WTC11 (cell line): ENCODE results near the gene NEK4. TPM values are rescaled to one million over a fixed set of nuclear protein-coding genes. Genes with fewer than 3 reads are reported as not detected.

ENCODE experiments used
- ATF1 ChIP-seq: sonication (generic); formaldehyde crosslinking; IDR thresholded peaks from 2 replicates; pipeline ENCODE4 v1.8.1; 2023; ENCODE audit warnings: mild to moderate bottlenecking, moderate library complexity, missing genetic modification reagents
- CBFB ChIP-seq: sonication (generic); formaldehyde crosslinking; IDR thresholded peaks from 2 replicates; pipeline ENCODE4 v1.8.1; 2022; ENCODE audit warnings: mild to moderate bottlenecking, low read depth, missing genetic modification reagents
- CREM ChIP-seq: sonication (generic); formaldehyde crosslinking; IDR thresholded peaks from 2 replicates; pipeline ENCODE4 v1.8.1; 2022; ENCODE audit warnings: mild to moderate bottlenecking, missing genetic modification reagents, moderate library complexity
- ELF4 ChIP-seq: sonication (generic); formaldehyde crosslinking; IDR thresholded peaks from 2 replicates; pipeline ENCODE4 v1.8.1; 2022; ENCODE audit warnings: low read depth, mild to moderate bottlenecking, moderate library complexity, missing genetic modification reagents
- ETV6 ChIP-seq: sonication (generic); formaldehyde crosslinking; IDR thresholded peaks from 2 replicates; pipeline ENCODE4 v1.8.1; 2022; ENCODE audit warnings: mild to moderate bottlenecking, missing genetic modification reagents
- FOXJ3 ChIP-seq: sonication (generic); formaldehyde crosslinking; IDR thresholded peaks from 2 replicates; pipeline ENCODE4 v1.9.0; 2021; ENCODE audit warnings: missing genetic modification reagents, mild to moderate bottlenecking, borderline replicate concordance
- FOXK1 ChIP-seq: sonication (generic); formaldehyde crosslinking; IDR thresholded peaks from 2 replicates; pipeline ENCODE4 v1.8.0; 2022; ENCODE audit warnings: mild to moderate bottlenecking, moderate library complexity, missing genetic modification reagents
- GABPB1 ChIP-seq: sonication (generic); formaldehyde crosslinking; IDR thresholded peaks from 2 replicates; pipeline ENCODE4 v1.8.1; 2023; ENCODE audit warnings: mild to moderate bottlenecking, missing genetic modification reagents
- HMGA2 ChIP-seq: fragments of 250-450 bp; sonication (Bioruptor Pico); IDR thresholded peaks from 2 replicates; pipeline ENCODE4 v1.4.0; 2021; ENCODE audit warnings: mild to moderate bottlenecking, moderate library complexity
- MYBL2 ChIP-seq: sonication (generic); formaldehyde crosslinking; IDR thresholded peaks from 2 replicates; pipeline ENCODE4 v1.8.1; 2023; ENCODE audit warnings: mild to moderate bottlenecking, moderate library complexity, missing genetic modification reagents
- NFE2L1 ChIP-seq: sonication (generic); formaldehyde crosslinking; IDR thresholded peaks from 2 replicates; pipeline ENCODE4 v1.8.1; 2023; ENCODE audit warnings: missing genetic modification reagents
- NFYB ChIP-seq: sonication (generic); formaldehyde crosslinking; conservative IDR thresholded peaks from 2 replicates; pipeline ENCODE4 v1.8.0; 2022; ENCODE audit warnings: low read depth, missing genetic modification reagents
- NR1H2 ChIP-seq: sonication (generic); formaldehyde crosslinking; IDR thresholded peaks from 2 replicates; pipeline ENCODE4 v1.9.0; 2021; ENCODE audit warnings: mild to moderate bottlenecking, moderate library complexity, missing genetic modification reagents
- NR2C2 ChIP-seq: sonication (generic); formaldehyde crosslinking; IDR thresholded peaks from 2 replicates; pipeline ENCODE4 v1.8.0; 2022; ENCODE audit warnings: mild to moderate bottlenecking, missing genetic modification reagents
- SMAD3 ChIP-seq: sonication (generic); formaldehyde crosslinking; IDR thresholded peaks from 2 replicates; pipeline ENCODE4 v1.8.0; 2022; ENCODE audit warnings: missing genetic modification reagents, mild to moderate bottlenecking, borderline replicate concordance
- SOX15 ChIP-seq: fragments of 250-450 bp; sonication (Bioruptor Pico); IDR thresholded peaks from 2 replicates; pipeline ENCODE4 v1.9.0; 2021; ENCODE audit warnings: mild to moderate bottlenecking
- TP53 ChIP-seq: sonication (generic); formaldehyde crosslinking; IDR thresholded peaks from 2 replicates; pipeline ENCODE4 v1.8.1; 2023; ENCODE audit warnings: mild to moderate bottlenecking, missing genetic modification reagents
- ZBTB21 ChIP-seq: sonication (generic); formaldehyde crosslinking; IDR thresholded peaks from 2 replicates; pipeline ENCODE4 v1.8.1; 2023; ENCODE audit warnings: mild to moderate bottlenecking, missing genetic modification reagents, borderline replicate concordance
- ZNF219 ChIP-seq: sonication (generic); formaldehyde crosslinking; IDR thresholded peaks from 2 replicates; pipeline ENCODE4 v1.8.0; 2023; ENCODE audit warnings: missing genetic modification reagents, mild to moderate bottlenecking, borderline replicate concordance
- ZNF416 ChIP-seq: fragments of 250-450 bp; sonication (Bioruptor Pico); IDR thresholded peaks from 2 replicates; pipeline ENCODE4 v1.9.0; 2021; ENCODE audit warnings: mild to moderate bottlenecking, inconsistent platforms
- total RNA-seq: library from RNA; stranded (reverse); gene quantifications from 3 replicates; pipeline ENCODE4 v1.2.3, GENCODE V29; 2021
- TF ChIP-seq, protein P1 (sequence below): sonication (generic); formaldehyde crosslinking; IDR thresholded peaks from 2 replicates; pipeline ENCODE4 v1.8.1; 2023; ENCODE audit warnings: mild to moderate bottlenecking, missing genetic modification reagents, borderline replicate concordance
- TF ChIP-seq, protein P2 (sequence below): sonication (generic); formaldehyde crosslinking; IDR thresholded peaks from 2 replicates; pipeline ENCODE4 v1.8.0; 2022; ENCODE audit warnings: mild to moderate bottlenecking, missing genetic modification reagents
- TF ChIP-seq, protein P3 (sequence below): sonication (generic); formaldehyde crosslinking; IDR thresholded peaks from 2 replicates; pipeline ENCODE4 v1.8.1; 2022; ENCODE audit warnings: low read depth, mild to moderate bottlenecking, moderate library complexity, missing genetic modification reagents, borderline replicate concordance
- TF ChIP-seq, protein P4 (sequence below): sonication (generic); formaldehyde crosslinking; IDR thresholded peaks from 2 replicates; pipeline ENCODE4 v1.8.1; 2023; ENCODE audit warnings: mild to moderate bottlenecking, missing genetic modification reagents, moderate library complexity
- TF ChIP-seq, protein P5 (sequence below): sonication (generic); formaldehyde crosslinking; conservative IDR thresholded peaks from 2 replicates; pipeline ENCODE4 v1.8.1; 2023; ENCODE audit warnings: mild to moderate bottlenecking, low read depth, missing genetic modification reagents, moderate library complexity
- TF ChIP-seq, protein P6 (sequence below): sonication (generic); formaldehyde crosslinking; conservative IDR thresholded peaks from 2 replicates; pipeline ENCODE4 v1.8.1; 2022; ENCODE audit warnings: mild to moderate bottlenecking, missing genetic modification reagents
- TF ChIP-seq, protein P7 (sequence below): sonication (generic); formaldehyde crosslinking; IDR thresholded peaks from 2 replicates; pipeline ENCODE4 v1.8.1; 2022; ENCODE audit warnings: mild to moderate bottlenecking, missing genetic modification reagents, moderate library complexity, borderline replicate concordance

Gene NEK4
- total RNA-seq, 1 experiment from 2014 or later: 31.4 TPM

DNA sequence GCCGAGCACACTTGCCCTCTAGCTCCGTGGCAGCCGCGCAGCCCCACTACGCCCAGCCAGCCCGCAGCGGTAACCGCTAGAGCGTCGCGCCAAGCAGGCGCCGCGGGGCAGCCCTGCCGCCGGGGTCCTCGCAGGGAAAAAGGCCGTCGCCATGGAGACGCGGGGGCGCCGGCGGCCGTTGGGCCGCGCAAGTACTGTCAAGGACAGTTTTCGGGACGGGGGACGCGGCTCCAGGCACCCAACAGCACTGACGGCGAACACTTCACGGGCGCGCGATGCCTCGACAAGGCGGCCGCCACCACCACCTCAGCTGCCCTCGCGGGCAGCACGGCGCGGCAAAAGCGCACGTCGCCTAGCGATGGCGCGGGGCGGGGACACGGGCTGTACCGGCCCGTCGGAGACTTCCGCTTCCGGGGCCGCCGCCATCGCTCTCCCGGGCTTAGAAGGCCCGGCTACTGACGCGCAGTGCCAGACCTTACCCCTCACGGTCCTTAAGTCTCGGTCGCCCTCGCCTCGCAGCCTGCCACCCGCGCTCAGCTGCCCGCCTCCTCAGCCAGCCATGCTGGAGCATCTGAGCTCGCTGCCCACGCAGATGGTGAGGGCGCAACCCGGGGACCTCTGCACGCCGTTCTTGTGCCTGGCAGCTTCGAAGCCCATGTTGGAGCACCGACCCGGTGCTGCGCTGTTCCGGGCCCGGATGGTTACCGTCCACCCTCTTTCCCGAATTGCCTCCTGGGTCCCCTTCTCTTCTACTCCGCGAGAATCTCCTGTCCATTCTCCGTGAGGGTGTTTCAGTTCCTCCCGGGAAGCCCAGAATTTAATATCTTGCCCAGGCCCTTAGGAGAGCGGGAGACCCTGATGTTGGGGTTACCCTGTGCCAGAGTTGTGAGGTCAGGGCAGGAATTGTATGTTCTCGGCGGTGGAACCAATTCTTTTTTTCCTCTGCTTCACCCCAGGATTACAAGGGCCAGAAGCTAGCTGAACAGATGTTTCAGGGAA, 64.8 kb downstream of the NEK4 start, which contains the start of the genes GLT8D1 and SPCS1 (continued):
- TF ChIP-seq, protein P1, sequence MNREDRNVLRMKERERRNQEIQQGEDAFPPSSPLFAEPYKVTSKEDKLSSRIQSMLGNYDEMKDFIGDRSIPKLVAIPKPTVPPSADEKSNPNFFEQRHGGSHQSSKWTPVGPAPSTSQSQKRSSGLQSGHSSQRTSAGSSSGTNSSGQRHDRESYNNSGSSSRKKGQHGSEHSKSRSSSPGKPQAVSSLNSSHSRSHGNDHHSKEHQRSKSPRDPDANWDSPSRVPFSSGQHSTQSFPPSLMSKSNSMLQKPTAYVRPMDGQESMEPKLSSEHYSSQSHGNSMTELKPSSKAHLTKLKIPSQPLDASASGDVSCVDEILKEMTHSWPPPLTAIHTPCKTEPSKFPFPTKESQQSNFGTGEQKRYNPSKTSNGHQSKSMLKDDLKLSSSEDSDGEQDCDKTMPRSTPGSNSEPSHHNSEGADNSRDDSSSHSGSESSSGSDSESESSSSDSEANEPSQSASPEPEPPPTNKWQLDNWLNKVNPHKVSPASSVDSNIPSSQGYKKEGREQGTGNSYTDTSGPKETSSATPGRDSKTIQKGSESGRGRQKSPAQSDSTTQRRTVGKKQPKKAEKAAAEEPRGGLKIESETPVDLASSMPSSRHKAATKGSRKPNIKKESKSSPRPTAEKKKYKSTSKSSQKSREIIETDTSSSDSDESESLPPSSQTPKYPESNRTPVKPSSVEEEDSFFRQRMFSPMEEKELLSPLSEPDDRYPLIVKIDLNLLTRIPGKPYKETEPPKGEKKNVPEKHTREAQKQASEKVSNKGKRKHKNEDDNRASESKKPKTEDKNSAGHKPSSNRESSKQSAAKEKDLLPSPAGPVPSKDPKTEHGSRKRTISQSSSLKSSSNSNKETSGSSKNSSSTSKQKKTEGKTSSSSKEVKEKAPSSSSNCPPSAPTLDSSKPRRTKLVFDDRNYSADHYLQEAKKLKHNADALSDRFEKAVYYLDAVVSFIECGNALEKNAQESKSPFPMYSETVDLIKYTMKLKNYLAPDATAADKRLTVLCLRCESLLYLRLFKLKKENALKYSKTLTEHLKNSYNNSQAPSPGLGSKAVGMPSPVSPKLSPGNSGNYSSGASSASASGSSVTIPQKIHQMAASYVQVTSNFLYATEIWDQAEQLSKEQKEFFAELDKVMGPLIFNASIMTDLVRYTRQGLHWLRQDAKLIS (CRISPR knock-in tag): 0 out of 2 replicates have a peak, but pooled peaks have one; percentile 30
- TF ChIP-seq ELF4 (CRISPR knock-in tag) (no peak), SMAD3 (CRISPR knock-in tag) (peak; percentile 46; the same call in 1 of the 2 replicates), FOXK1 (CRISPR knock-in tag) (peak; percentile 73; the same call in 1 of the 2 replicates), GABPB1 (CRISPR knock-in tag) (peak; percentile 70; the same call in 1 of the 2 replicates), ZBTB21 (0 out of 2 replicates have a peak, but pooled peaks have one; percentile 55), NFYB (CRISPR knock-in tag) (0 out of 2 replicates have a peak, but pooled peaks have one; percentile 2), CREM (CRISPR knock-in tag) (peak; percentile 82), NFE2L1 (CRISPR knock-in tag) (0 out of 2 replicates have a peak, but pooled peaks have one; percentile 66), ATF1 (CRISPR knock-in tag) (peak; percentile 82; the same call in 1 of the 2 replicates), MYBL2 (CRISPR knock-in tag) (peak; percentile 83; the same call in 1 of the 2 replicates), ZNF416 (CRISPR knock-in tag) (no peak), HMGA2 (CRISPR knock-in tag) (no peak), ZNF219 (peak; percentile 42; the same call in 1 of the 2 replicates), TP53 (CRISPR knock-in tag) (no peak), CBFB (CRISPR knock-in tag) (peak; percentile 49; the same call in 1 of the 2 replicates), FOXJ3 (no peak), NR1H2 (no peak), NR2C2 (CRISPR knock-in tag) (peak; percentile 70), ETV6 (CRISPR knock-in tag) (0 out of 2 replicates have a peak, but pooled peaks have one; percentile 10), SOX15 (CRISPR knock-in tag) (no peak)
- TF ChIP-seq, protein P2, sequence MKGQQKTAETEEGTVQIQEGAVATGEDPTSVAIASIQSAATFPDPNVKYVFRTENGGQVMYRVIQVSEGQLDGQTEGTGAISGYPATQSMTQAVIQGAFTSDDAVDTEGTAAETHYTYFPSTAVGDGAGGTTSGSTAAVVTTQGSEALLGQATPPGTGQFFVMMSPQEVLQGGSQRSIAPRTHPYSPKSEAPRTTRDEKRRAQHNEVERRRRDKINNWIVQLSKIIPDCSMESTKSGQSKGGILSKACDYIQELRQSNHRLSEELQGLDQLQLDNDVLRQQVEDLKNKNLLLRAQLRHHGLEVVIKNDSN (CRISPR knock-in tag): peak; percentile 43; the same call in 1 of the 2 replicates
- TF ChIP-seq, protein P3, sequence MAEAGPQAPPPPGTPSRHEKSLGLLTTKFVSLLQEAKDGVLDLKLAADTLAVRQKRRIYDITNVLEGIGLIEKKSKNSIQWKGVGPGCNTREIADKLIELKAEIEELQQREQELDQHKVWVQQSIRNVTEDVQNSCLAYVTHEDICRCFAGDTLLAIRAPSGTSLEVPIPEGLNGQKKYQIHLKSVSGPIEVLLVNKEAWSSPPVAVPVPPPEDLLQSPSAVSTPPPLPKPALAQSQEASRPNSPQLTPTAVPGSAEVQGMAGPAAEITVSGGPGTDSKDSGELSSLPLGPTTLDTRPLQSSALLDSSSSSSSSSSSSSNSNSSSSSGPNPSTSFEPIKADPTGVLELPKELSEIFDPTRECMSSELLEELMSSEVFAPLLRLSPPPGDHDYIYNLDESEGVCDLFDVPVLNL: no peak; the same call in none of the 2 replicates
- TF ChIP-seq, protein P4, sequence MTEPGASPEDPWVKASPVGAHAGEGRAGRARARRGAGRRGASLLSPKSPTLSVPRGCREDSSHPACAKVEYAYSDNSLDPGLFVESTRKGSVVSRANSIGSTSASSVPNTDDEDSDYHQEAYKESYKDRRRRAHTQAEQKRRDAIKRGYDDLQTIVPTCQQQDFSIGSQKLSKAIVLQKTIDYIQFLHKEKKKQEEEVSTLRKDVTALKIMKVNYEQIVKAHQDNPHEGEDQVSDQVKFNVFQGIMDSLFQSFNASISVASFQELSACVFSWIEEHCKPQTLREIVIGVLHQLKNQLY (CRISPR knock-in tag): no peak
- TF ChIP-seq, protein P5, sequence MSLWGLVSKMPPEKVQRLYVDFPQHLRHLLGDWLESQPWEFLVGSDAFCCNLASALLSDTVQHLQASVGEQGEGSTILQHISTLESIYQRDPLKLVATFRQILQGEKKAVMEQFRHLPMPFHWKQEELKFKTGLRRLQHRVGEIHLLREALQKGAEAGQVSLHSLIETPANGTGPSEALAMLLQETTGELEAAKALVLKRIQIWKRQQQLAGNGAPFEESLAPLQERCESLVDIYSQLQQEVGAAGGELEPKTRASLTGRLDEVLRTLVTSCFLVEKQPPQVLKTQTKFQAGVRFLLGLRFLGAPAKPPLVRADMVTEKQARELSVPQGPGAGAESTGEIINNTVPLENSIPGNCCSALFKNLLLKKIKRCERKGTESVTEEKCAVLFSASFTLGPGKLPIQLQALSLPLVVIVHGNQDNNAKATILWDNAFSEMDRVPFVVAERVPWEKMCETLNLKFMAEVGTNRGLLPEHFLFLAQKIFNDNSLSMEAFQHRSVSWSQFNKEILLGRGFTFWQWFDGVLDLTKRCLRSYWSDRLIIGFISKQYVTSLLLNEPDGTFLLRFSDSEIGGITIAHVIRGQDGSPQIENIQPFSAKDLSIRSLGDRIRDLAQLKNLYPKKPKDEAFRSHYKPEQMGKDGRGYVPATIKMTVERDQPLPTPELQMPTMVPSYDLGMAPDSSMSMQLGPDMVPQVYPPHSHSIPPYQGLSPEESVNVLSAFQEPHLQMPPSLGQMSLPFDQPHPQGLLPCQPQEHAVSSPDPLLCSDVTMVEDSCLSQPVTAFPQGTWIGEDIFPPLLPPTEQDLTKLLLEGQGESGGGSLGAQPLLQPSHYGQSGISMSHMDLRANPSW (CRISPR knock-in tag): no peak
- TF ChIP-seq, protein P6, sequence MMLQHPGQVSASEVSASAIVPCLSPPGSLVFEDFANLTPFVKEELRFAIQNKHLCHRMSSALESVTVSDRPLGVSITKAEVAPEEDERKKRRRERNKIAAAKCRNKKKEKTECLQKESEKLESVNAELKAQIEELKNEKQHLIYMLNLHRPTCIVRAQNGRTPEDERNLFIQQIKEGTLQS (CRISPR knock-in tag): no peak
- TF ChIP-seq, protein P7, sequence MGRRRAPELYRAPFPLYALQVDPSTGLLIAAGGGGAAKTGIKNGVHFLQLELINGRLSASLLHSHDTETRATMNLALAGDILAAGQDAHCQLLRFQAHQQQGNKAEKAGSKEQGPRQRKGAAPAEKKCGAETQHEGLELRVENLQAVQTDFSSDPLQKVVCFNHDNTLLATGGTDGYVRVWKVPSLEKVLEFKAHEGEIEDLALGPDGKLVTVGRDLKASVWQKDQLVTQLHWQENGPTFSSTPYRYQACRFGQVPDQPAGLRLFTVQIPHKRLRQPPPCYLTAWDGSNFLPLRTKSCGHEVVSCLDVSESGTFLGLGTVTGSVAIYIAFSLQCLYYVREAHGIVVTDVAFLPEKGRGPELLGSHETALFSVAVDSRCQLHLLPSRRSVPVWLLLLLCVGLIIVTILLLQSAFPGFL: 0 out of 2 replicates have a peak, but pooled peaks have one; percentile 63
